Adrenal gland (tissue), 12 donors: ENCODE measurements around the gene WRAP53. TPM values are rescaled to one million over a fixed set of nuclear protein-coding genes. Genes with fewer than 3 reads are reported as not detected.

Experiments
- DNase-seq, 7 donors: peaks; one replicate each; pipeline ENCODE4 v3.0.0-alpha.2; 2019 to 2020
- H3K27ac ChIP-seq, 5 donors: fragments of 200-600 bp; sonication (generic) in 4 of 5; 1 replicate in 3 of 5; 2 replicates in 2 of 5; pipeline versions ENCODE4 v1.5.1 to v1.8.0; 2016 to 2020; ENCODE audit warnings: mild to moderate bottlenecking in 1 of 5
- H3K27me3 ChIP-seq: fragments of 200-600 bp; 2 replicates; pipeline ENCODE4 v1.8.0; 2021
- H3K36me3 ChIP-seq, 2 donors: fragments of 200-600 bp; replicated peaks in 1 of 2; 1 replicate in 1 of 2; 2 replicates in 1 of 2; pipeline versions ENCODE4 v1.5.1 to v1.8.0; 2018 to 2022
- H3K4me1 ChIP-seq, 2 donors: fragments of 200-600 bp; replicated peaks in 1 of 2; 1 replicate in 1 of 2; 2 replicates in 1 of 2; pipeline versions ENCODE4 v1.5.1 to v1.8.0; 2018 to 2021
- H3K4me3 ChIP-seq, 4 donors: fragments of 200-600 bp; sonication (generic) in 3 of 4; one replicate each; pipeline ENCODE4 v1.5.1; 2016 to 2018
- H3K9me3 ChIP-seq, 3 donors: fragments of 200-600 bp; sonication (generic) in 1 of 3; replicated peaks in 1 of 3; 1 replicate in 2 of 3; 2 replicates in 1 of 3; pipeline versions ENCODE4 v1.5.1 to v1.8.0; 2016 to 2021
- CTCF ChIP-seq, 6 experiments: fragments of 450-650 bp in 4 of 6; fragments of 200-600 bp in 2 of 6; sonication (generic) in 1 of 6; IDR thresholded peaks; 1 replicate in 5 of 6; 2 replicates in 1 of 6; pipeline versions ENCODE4 v1.5.1 to v1.8.0; 2016 to 2021; ENCODE audit warnings: antibody characterized with exemption in 6 of 6, mild to moderate bottlenecking in 2 of 6, moderate library complexity in 1 of 6
- POLR2A ChIP-seq, 2 donors: fragments of 450-650 bp; IDR thresholded peaks; one replicate each; pipeline ENCODE4 v1.6.1; 2017; ENCODE audit warnings: antibody characterized with exemption in 2 of 2, mild to moderate bottlenecking in 2 of 2, moderate library complexity in 1 of 2
- WGBS, 4 donors: extraction: QIAGEN DNeasy Blood & Tissue Kit in 2 of 4; methylation state at CpG; one replicate each; pipeline versions ENCODE4 v1.1.5 to v1.1.7; 2013 to 2017; 5-methylcytosine and 5-hydroxymethylcytosine counted together
- intact Hi-C, 2 donors: fragments of 100-400 bp; cut with DNase I; formaldehyde crosslinking; loops; one replicate each; pipeline versions ENCODE4 v1.14.1 to v1.15.0; 2022 to 2023
- polyA plus RNA-seq, 3 donors: library from polyadenylated mRNA; stranded (reverse); fragments of 200-250 nt in 2 of 3; fragments of 350-450 nt in 1 of 3; fragmentation: Illumina TruSeq in 1 of 3; extraction: RNeasy Lipid Tissue Mini Kit (QIAGEN cat#74804) in 1 of 3; gene quantifications; one replicate each; pipeline ENCODE4 v1.2.3, GENCODE V29; 2013 to 2014
- total RNA-seq, 9 donors: library from RNA; depleted of rRNA in 4 of 9; stranded (reverse); fragments of >200 nt in 4 of 9; fragments of 120-200 nt in 1 of 9; fragmentation: NEBNext Ultra II Directional in 1 of 9; extraction: Animal tissue kit (Norgen Biotek cat#: 25700) in 1 of 9; gene quantifications; one replicate each; pipeline versions ENCODE4 v1.1.0 to v1.2.4, GENCODE V29; 2013 to 2023
- donor health status: healthy with polysubstance abuse.
- donor health status: Bipolar disorder and iron deficiency.
- donor health status: DM: yes; HTN: yes; CAD: no.
- donor health status: DM: no; HTN: no; CAD: no.
- donor health status: DM: no; HTN: no; CAD: no.
- donor health status: DM: yes; HTN: yes; CAD: no.

WRAP53 gene
- total and polyA plus RNA-seq, 12 donors: 3.4 to 31.0 (median 6.8) TPM

GRCh38 chr17:7674934-7675333 is 13.3 kb upstream of the WRAP53 start:
- TF ChIP-seq CTCF (IDR thresholded peaks at IDR 0.05) (no peak), POLR2A (IDR thresholded peaks at IDR 0.05) (no peak)
- Histone ChIP-seq H3K36me3 (peaks cover 0 to 52% of the 10 kb centered on the region in 2 donors), H3K9me3 (no peaks in the 10 kb centered on the region), H3K27ac (no peak overlapping the region), H3K4me3 (no peak overlapping the region), H3K4me1 (no peaks in the 10 kb centered on the region), H3K27me3 (no peaks in the 10 kb centered on the region)
- no peak for DNase-seq
- 87 to 91% (median 90%) methylated on average over 13 to 14 of the region's 14 CpGs for WGBS, 4 donors
- intact Hi-C loops: no loop called here

- Histone ChIP-seq H3K27ac (no peak overlapping the region), H3K27me3 (no peaks in the 10 kb centered on the region), H3K4me3 (no peak overlapping the region), H3K36me3 (peaks cover 0 to 37% of the 10 kb centered on the region in 2 donors), H3K4me1 (no peaks in the 10 kb centered on the region), H3K9me3 (no peaks in the 10 kb centered on the region)
- WGBS, 4 donors: 78 to 91% (median 85%) methylated on average over 5 of the region's 5 CpGs
- no peak for DNase-seq
- no peak for TF ChIP-seq POLR2A (IDR thresholded peaks at IDR 0.05)
- intact Hi-C loops: no loop called here
These were observed 11.7 kb upstream of the WRAP53 start for GRCh38 chr17:7676533-7676932.

DNA sequence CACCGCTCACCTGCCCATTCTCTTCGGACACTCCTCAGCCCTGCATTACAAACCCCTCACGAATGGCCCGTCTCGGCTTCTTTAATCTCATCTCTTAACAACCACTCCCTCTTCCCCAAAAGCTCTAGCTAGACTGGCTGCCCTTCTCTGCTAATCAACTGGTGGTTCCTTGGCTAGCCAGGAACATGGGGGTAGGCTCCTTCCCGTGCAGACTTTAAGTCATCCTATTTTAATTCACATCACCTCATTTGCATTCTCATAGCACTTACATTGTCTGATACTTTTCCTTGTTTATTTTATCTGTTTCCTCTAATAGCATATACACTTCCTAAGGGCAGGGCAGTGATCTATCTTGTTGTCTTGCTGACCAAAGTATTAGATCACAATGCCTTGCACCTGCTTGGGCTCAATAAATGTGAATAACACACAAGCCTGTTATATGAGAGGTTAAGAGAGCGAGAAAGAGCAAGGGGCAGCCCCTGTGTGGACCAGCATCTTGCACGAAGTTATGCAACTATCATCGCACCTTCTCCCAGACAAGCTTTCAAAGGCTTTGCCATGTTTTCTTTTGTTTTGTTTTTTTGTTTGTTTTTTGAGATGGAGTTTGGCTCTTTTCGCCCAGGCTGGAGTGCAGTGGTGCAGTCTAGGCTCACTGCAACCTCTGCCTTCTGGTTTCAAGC is 10.7 kb upstream of the WRAP53 start:
- WGBS, 4 donors: 79 to 94% (median 85%) methylated on average over 10 of the region's 10 CpGs
- Histone ChIP-seq H3K4me1 (no peaks in the 10 kb centered on the region), H3K9me3 (no peaks in the 10 kb centered on the region), H3K4me3 (no peak overlapping the region), H3K27ac (no peak overlapping the region), H3K27me3 (no peaks in the 10 kb centered on the region), H3K36me3 (peaks cover 0 to 34% of the 10 kb centered on the region in 2 donors)
- intact Hi-C loops: no loop called here
- no peak for TF ChIP-seq CTCF (IDR thresholded peaks at IDR 0.05)
- no peak for TF ChIP-seq POLR2A (IDR thresholded peaks at IDR 0.05)
- no peak for DNase-seq

DNA sequence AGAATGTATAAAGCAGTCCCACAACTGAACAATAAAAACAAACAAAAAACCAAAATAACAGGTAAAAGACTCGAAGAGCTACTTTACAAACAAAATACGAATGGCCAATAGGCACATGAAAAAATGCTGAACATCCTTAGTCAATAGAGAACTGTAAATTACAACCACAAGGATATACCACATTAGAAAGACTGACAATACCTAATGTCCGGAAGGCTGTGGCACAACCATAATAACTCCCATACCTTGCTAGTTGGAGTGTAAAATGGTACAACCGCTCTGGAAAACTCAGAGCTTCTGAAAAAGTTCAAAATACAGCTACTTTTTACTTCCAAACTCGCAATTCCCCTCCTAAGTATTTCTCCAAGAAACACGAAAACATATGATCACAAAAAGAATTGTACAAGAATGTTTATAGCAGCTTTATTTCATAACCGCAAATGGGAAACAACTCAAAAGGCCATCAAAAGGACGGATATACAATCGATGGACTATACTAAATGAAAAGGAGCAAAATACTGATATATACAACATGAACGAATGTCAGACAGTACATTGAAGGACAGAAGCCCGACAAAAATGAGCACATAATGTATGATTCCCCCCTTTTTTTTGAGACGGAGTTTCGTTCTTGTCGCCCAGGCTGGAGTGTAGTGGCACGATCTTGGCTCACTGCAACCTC is 3.3 kb upstream of the WRAP53 start:
- Histone ChIP-seq H3K4me1 (peaks cover 5 to 26% of the 10 kb centered on the region in 2 donors), H3K36me3 (no peaks in the 10 kb centered on the region), H3K27me3 (no peaks in the 10 kb centered on the region), H3K27ac (peak overlapping the region; percentile 86 to 98 (median 97)), H3K4me3 (peak overlapping the region in 2 of 4 donors; percentile 83 to 99), H3K9me3 (no peaks in the 10 kb centered on the region)
- 56 to 66% (median 62%) methylated on average over 15 of the region's 15 CpGs for WGBS, 4 donors
- intact Hi-C loops: loop anchor here (5.0 to 10.0 kb wide), 2 partner anchors 50 to 53 kb away; partner anchors contain the start of gene SHBG (in 2 of the 2)
- TF ChIP-seq POLR2A (IDR thresholded peaks at IDR 0.05): no peak
- TF ChIP-seq CTCF (IDR thresholded peaks at IDR 0.05): no peak
- no peak for DNase-seq
